GM21786 (cell line): ENCODE results near the gene TMEFF1.
A peak's percentile ranks its signal among the peaks of the same experiment; 100 is the strongest.
"Not testable (repeated sequence)": the region's sequence is repeated elsewhere in the genome, so short reads cannot be mapped to it uniquely, and the experiment has no call there.

Source experiments
- ATAC-seq: cut with Tn5 transposase; IDR thresholded peaks from one replicate; pipeline ENCODE4 v1.9.1; 2021; ENCODE audit not compliant: unreplicated experiment

Gene TMEFF1, protein sequence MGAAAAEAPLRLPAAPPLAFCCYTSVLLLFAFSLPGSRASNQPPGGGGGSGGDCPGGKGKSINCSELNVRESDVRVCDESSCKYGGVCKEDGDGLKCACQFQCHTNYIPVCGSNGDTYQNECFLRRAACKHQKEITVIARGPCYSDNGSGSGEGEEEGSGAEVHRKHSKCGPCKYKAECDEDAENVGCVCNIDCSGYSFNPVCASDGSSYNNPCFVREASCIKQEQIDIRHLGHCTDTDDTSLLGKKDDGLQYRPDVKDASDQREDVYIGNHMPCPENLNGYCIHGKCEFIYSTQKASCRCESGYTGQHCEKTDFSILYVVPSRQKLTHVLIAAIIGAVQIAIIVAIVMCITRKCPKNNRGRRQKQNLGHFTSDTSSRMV

GRCh38 chr9:100472788-100473275, at the start of gene TMEFF1:
Gene TMEFF1, plus strand, starts transcription at chr9:100473149. Its CDS starts 396 bp downstream, at chr9:100473545.
- peak; percentile 48 for ATAC-seq

- no peak for ATAC-seq
Measured at GRCh38 chr9:100425758-100426157, 47.2 kb upstream of the TMEFF1 start.

- no peak for ATAC-seq
Measured at GRCh38 chr9:100426189-100426529, 46.8 kb upstream of the TMEFF1 start.

DNA sequence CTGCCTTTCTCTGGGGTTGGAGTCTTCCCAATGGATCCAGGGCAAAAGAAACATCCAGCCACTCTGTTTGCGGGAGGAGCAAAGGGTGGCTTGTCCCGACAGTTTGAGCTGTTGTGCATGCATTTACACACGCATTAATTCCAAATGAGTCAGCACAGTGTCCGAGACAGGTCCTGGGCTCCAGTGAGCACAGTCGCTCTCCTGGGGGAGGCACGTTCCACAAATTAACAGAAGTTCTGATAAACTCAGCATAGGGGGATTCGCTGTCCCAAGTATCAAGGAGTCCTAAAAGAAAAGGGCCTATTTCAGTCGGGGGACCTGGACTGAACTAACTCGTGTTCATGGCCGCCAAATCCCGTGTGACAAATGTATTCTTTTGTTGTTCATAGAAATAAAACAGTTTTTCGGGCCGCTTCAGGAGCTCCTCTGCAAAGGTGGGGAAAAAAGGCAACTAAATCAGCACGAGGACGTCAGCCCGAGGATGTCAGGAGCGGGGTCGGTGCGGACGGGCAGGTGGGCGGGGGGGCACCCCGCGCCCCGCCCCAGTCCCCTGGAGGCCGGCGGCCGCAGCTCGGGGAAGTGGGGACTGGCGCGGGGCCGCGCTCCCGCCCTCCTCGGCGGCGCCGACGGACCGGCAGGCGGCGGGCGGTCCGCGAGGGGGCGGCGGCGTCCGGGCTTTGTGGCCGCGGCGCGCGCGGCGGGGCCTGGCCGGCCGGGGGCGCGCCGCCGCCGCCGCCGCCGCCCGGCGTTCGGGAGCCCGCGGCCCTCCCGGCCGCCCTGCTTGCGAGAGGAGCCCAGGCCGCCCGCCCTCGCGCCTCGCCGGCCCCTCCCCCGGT, 46.2 kb upstream of the TMEFF1 start, which contains the start of gene MSANTD3:
Gene MSANTD3, plus strand, starts transcription at position 614 of the 836 bp plus-strand sequence. CDS start 14,796 bp downstream, outside the sequence.
- peak; percentile 64 for ATAC-seq

GRCh38 chr9:100427366-100428263, 45.3 kb upstream of the TMEFF1 start:
- peak; percentile 53 for ATAC-seq

- no peak for ATAC-seq
Measured at GRCh38 chr9:100428871-100429654, 43.9 kb upstream of the TMEFF1 start.

DNA sequence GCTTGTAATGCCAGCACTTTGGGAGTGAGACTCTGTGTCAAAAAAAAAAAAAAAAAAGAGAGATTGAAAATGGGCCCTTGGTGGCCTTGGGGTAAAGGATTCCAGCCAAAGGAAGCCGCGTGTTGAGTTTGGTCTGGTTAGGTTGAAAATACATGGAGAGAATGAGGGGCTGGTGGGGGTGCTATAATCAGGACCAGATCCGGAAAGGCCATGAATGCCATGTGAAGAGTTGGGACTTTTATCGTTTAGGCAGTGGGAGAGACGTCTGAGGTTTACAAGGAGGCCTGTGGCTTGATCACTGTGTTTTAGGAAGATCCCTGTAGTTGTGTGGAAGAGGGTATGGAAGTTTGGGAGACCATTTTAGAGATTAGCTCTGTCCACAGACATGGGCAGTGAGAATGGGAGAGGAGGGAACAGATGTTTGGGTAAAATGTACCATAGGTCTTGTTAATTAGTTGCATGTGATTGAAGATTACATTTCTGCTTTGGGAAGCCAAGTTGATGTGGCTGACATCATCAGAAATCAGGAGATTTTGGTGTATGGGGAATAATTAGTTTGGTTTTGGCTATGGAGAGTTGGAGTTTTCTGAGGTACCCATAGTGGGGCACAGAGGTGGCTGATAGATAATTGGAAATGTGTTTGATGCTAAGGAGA, 42.5 kb upstream of the TMEFF1 start:
- no peak for ATAC-seq

DNA sequence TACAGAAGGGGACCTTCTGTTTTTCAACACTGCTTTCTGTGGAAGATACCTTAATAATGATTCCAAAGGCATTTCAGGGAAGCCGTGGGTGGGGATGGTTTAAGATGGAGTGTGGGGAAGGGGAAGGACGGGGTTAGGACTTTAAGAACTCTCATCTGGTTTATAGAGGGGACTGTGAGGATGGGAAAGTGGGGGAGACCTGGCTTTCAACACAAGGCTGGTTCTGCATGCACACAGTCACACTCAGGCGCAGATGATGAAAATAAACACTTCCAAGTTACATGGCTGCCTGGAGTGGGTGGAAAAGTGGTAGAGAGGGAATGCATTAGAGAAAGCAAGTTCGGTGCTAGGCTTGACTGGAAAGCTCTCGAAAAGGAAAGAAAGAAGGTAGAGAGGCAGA, 41.1 kb upstream of the TMEFF1 start:
- ATAC-seq: no peak

DNA sequence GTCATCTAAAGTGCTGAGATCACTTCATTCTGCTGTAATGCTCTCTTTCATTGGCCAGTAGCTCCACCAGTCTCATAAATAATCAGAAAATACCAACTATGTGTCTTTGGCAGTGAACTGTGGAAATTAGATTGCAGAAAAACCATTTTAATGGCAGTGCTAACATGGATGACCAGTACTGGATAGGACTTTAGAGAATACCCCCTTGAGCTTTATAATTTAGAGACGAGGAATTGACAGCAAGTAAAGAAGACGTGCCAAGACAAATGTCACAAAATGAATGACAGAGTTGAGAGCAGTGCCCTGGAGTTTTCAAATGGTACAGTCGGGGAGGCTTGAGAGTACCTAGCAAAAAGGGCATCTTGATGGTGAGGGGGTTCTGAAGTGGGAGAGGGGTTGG, 40.2 kb upstream of the TMEFF1 start:
- no peak for ATAC-seq

- ATAC-seq: no peak
Measured at GRCh38 chr9:100436571-100436970, 36.4 kb upstream of the TMEFF1 start.

- peak; percentile 77 for ATAC-seq
Measured at GRCh38 chr9:100437860-100438805, 34.8 kb upstream of the TMEFF1 start.

DNA sequence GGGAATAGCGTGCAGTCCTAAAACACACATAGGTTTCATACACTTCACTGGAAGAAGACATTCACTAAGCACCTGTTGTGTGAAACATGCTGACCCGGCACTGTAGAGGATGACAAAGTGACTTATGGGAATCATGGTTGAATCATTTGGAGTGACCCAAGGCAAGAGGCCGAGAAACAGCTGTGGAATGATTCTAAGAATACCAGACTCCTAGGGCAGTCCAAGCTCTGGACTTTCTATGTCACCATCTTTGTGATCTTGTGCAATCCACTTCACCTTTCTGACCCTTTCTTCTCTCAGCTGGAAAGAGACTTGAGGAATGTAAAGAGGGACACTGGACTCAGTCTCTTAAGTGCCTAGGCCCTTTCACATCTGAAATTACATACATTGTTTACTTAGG, 32.9 kb upstream of the TMEFF1 start:
- no peak for ATAC-seq

DNA sequence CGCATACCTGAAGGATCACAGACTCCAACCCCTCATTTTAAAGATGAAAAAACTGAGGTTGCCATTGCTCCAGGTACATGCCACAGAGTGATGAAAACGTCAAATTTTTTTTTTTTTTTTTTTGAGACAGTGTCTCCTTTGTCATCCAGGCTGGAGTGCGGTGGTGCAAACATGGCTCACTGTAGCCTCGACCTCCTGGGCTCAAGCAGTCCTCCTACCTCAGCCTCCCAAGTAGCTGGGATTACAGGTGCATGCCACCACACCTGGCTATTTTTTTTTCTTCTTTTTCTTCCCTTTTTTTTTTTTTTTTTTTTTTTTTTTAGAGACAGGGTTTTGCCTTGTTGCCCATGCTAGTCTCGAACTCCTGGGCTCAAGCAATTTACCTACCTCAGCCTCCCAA, 32.5 kb upstream of the TMEFF1 start:
- not testable (repeated sequence) for ATAC-seq

DNA sequence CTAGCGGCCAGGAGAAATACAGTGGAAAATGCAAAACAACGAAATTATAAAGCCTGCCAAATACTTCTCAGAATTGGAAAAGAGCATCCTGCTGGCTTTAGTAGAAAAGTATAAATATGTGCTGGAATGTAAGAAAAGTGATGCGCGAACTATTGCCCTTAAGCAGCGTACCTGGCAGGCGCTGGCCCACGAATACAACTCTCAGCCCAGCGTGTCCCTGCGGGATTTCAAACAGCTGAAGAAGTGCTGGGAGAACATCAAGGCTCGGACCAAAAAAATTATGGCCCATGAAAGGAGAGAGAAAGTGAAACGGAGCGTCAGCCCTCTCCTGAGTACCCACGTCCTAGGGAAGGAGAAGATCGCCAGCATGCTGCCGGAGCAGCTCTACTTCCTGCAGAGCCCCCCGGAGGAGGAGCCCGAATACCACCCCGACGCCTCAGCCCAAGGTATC, 31.0 kb upstream of the TMEFF1 start:
- no peak for ATAC-seq

GRCh38 chr9:100443781-100444768, 28.9 kb upstream of the TMEFF1 start:
- ATAC-seq: no peak

GRCh38 chr9:100445161-100445902, 27.6 kb upstream of the TMEFF1 start:
- ATAC-seq: no peak
